Neural progenitor cell (in vitro differentiated cells): ENCODE measurements around the gene GNL3. TPM values are rescaled to one million over a fixed set of nuclear protein-coding genes. Genes with fewer than 3 reads are reported as not detected.
A peak's percentile ranks its signal among the peaks of the same experiment; 100 is the strongest.

Experiments
- DNase-seq: peaks from one replicate; pipeline ENCODE4 v3.0.0-alpha.2; 2016; ENCODE audit warnings: low spot score
- H2AFZ ChIP-seq: fragments of 200-600 bp; sonication (generic); replicated peaks from 2 replicates; pipeline ENCODE4 v1.6.1; 2016; ENCODE audit warnings: antibody characterized with exemption
- H3F3A ChIP-seq: fragments of 200-600 bp; sonication (generic); 2 replicates; pipeline ENCODE4 v1.6.1; 2016; ENCODE audit warnings: antibody characterized with exemption, low read depth
- H3K27ac ChIP-seq: fragments of 200-600 bp; sonication (generic); 2 replicates; pipeline ENCODE4 v1.5.1; 2016; ENCODE audit warnings: mild to moderate bottlenecking
- H3K27me3 ChIP-seq: fragments of 200-600 bp; sonication (generic); 2 replicates; pipeline ENCODE4 v1.6.1; 2016; ENCODE audit warnings: mild to moderate bottlenecking, moderate library complexity
- H3K36me3 ChIP-seq: fragments of 200-600 bp; sonication (generic); 2 replicates; pipeline ENCODE4 v1.5.1; 2016
- H3K4me1 ChIP-seq: fragments of 200-600 bp; sonication (generic); 2 replicates; pipeline ENCODE4 v1.6.1; 2016; ENCODE audit warnings: mixed run types
- H3K4me2 ChIP-seq: fragments of 200-600 bp; sonication (generic); 2 replicates; pipeline ENCODE4 v1.6.1; 2016
- H3K4me3 ChIP-seq: fragments of 200-600 bp; sonication (generic); 2 replicates; pipeline ENCODE4 v1.5.1; 2016
- H3K79me2 ChIP-seq: fragments of 200-600 bp; sonication (generic); 2 replicates; pipeline ENCODE4 v1.6.1; 2016; ENCODE audit warnings: low read depth
- H3K9ac ChIP-seq: fragments of 200-600 bp; sonication (generic); 2 replicates; pipeline ENCODE4 v1.6.1; 2016
- H3K9me3 ChIP-seq: fragments of 200-600 bp; sonication (generic); 2 replicates; pipeline ENCODE4 v1.5.1; 2016; ENCODE audit warnings: low read depth
- H4K20me1 ChIP-seq: fragments of 200-600 bp; sonication (generic); 2 replicates; pipeline ENCODE4 v1.6.1; 2016; ENCODE audit warnings: low read depth
- H3K27ac Mint-ChIP-seq: 3 replicates; pipeline ENCODE4 v1.8.0; 2021; ENCODE audit warnings: mixed read lengths
- H3K27me3 Mint-ChIP-seq: 2 replicates; pipeline ENCODE4 v1.8.0; 2022; ENCODE audit warnings: low read depth, mild to moderate bottlenecking, inconsistent platforms, moderate library complexity, mixed read lengths; ENCODE audit not compliant: insufficient read depth
- H3K36me3 Mint-ChIP-seq: 3 replicates; pipeline ENCODE4 v1.8.0; 2021; ENCODE audit warnings: mixed read lengths
- H3K4me1 Mint-ChIP-seq: 3 replicates; pipeline ENCODE4 v1.8.0; 2021; ENCODE audit warnings: mixed read lengths
- H3K4me3 Mint-ChIP-seq: 3 replicates; pipeline ENCODE4 v1.8.0; 2021; ENCODE audit warnings: mild to moderate bottlenecking, moderate library complexity, mixed read lengths
- H3K9me3 Mint-ChIP-seq: 3 replicates; pipeline ENCODE4 v1.8.0; 2020; ENCODE audit warnings: mixed read lengths
- EZH2 ChIP-seq: fragments of 200-600 bp; sonication (generic); IDR thresholded peaks from 2 replicates; pipeline ENCODE4 v1.6.1; 2017; ENCODE audit warnings: antibody characterized with exemption, mild to moderate bottlenecking, moderate library complexity
- EZH2phosphoT487 ChIP-seq: fragments of 200-600 bp; sonication (generic); IDR thresholded peaks from 2 replicates; pipeline ENCODE4 v1.6.1; 2017; ENCODE audit warnings: antibody characterized with exemption
- total RNA-seq: library from RNA; depleted of rRNA; stranded (reverse); fragments of >200 nt; gene quantifications from 2 replicates; pipeline ENCODE4 v1.2.3, GENCODE V29; 2015; ENCODE audit warnings: low replicate concordance
- TF ChIP-seq, protein P1 (sequence below): fragments of 200-600 bp; sonication (generic); IDR thresholded peaks from 2 replicates; pipeline ENCODE4 v1.5.1; 2017; ENCODE audit warnings: antibody characterized with exemption, mild to moderate bottlenecking

GNL3 gene
- total RNA-seq, 1 donor from 2014 or later = 169 TPM

- H3K36me3 ChIP-seq = peaks cover 16% of the 10 kb centered on the region
- no peak overlapping the region for H3K27ac ChIP-seq
- peaks cover 4% of the 10 kb centered on the region for H4K20me1 ChIP-seq
- no peak overlapping the region for H2AFZ ChIP-seq
- Mint-ChIP-seq H3K36me3 (peaks cover 18% of the 10 kb centered on the region), H3K27ac (no peak overlapping the region), H3K9me3 (no peaks in the 10 kb centered on the region), H3K27me3 (peaks cover 13% of the 10 kb centered on the region), H3K4me3 (no peak overlapping the region), H3K4me1 (peaks cover 12% of the 10 kb centered on the region)
- no peak overlapping the region for H3K4me2 ChIP-seq
- H3K79me2 ChIP-seq = peaks cover 24% of the 10 kb centered on the region
- peaks cover 68% of the 10 kb centered on the region for H3F3A ChIP-seq
- no peak for DNase-seq
- TF ChIP-seq EZH2phosphoT487 = no peak
- no peak for TF ChIP-seq EZH2
- TF ChIP-seq, protein P1, sequence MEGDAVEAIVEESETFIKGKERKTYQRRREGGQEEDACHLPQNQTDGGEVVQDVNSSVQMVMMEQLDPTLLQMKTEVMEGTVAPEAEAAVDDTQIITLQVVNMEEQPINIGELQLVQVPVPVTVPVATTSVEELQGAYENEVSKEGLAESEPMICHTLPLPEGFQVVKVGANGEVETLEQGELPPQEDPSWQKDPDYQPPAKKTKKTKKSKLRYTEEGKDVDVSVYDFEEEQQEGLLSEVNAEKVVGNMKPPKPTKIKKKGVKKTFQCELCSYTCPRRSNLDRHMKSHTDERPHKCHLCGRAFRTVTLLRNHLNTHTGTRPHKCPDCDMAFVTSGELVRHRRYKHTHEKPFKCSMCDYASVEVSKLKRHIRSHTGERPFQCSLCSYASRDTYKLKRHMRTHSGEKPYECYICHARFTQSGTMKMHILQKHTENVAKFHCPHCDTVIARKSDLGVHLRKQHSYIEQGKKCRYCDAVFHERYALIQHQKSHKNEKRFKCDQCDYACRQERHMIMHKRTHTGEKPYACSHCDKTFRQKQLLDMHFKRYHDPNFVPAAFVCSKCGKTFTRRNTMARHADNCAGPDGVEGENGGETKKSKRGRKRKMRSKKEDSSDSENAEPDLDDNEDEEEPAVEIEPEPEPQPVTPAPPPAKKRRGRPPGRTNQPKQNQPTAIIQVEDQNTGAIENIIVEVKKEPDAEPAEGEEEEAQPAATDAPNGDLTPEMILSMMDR = no peak
- H3K9ac ChIP-seq = no peak overlapping the region
- H3K4me1 ChIP-seq = peaks cover 14% of the 10 kb centered on the region
- no peaks in the 10 kb centered on the region for H3K27me3 ChIP-seq
- H3K4me3 ChIP-seq = no peak overlapping the region
- no peaks in the 10 kb centered on the region for H3K9me3 ChIP-seq
These were observed 24.7 kb downstream of the GNL3 start for GRCh38 chr3:52710512-52710911.

- DNase-seq = no peak
- H3K27ac Mint-ChIP-seq = no peak overlapping the region
- Histone ChIP-seq H3K9me3 (no peaks in the 10 kb centered on the region), H3K36me3 (peaks cover 16% of the 10 kb centered on the region), H4K20me1 (no peaks in the 10 kb centered on the region), H3K4me2 (no peak overlapping the region), H3K27ac (no peak overlapping the region), H3K79me2 (peaks cover 9% of the 10 kb centered on the region), H2AFZ (no peak overlapping the region), H3K4me1 (peaks cover 4% of the 10 kb centered on the region), H3K27me3 (no peaks in the 10 kb centered on the region), H3K9ac (no peak overlapping the region), H3F3A (peaks cover 66% of the 10 kb centered on the region), H3K4me3 (no peak overlapping the region)
- no peaks in the 10 kb centered on the region for H3K9me3 Mint-ChIP-seq
- peaks cover 10% of the 10 kb centered on the region for H3K27me3 Mint-ChIP-seq
- H3K4me3 Mint-ChIP-seq = no peak overlapping the region
- TF ChIP-seq EZH2 = no peak
- no peak for TF ChIP-seq EZH2phosphoT487
- TF ChIP-seq, protein P1 = no peak
- H3K36me3 Mint-ChIP-seq = peaks cover 17% of the 10 kb centered on the region
- peaks cover 3% of the 10 kb centered on the region for H3K4me1 Mint-ChIP-seq
These were observed 26.7 kb downstream of the GNL3 start for GRCh38 chr3:52712291-52713212.

DNA sequence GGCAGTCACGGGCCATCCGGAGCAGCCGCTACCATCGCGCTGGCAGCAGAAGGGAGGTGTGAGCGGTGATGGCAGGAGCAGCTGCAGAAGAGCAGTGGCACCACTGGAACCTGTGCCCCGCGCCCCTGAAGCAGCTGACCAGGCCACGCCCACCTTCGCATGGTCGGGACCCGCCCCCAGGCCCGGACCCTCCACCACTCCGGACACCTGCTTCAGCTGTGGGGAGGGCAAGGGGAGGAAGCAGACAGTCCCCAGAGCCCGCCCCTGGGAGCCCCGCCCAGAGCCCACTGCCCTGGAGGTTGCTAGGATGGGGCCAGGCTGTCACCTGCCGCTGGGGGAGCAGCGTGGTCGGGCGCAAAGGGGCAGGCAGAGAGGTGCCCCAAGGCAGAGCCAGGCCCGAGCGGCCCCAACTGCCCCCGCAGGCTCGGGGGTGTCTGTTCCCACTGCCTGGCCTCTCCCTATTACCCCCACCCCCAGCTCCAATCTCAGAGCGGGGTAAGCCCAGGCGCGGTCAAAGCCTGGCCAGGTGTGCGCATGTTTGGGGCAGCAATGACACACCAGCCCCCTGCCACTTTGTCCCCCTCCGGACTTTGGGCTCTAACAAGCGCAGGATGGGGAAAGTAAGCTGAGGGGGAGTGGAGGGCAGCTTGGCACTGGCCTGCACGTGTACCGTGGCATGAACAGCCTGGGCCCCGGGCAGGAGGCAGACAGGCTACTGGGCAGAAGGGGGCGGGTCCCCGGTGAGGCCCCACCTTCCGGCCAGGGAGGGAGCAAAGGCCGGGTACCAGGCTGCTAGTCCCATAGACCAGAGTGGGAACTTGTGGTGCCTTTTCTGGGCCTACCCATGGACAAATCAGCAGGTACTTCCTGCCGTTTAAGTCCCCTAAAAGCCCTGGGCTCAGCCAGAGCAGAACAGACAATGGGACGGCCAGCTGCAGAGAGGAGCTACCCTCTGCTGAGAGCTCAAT is 28.8 kb downstream of the GNL3 start:
- DNase-seq = peak; percentile 89
- H3K4me3 ChIP-seq = peak overlapping the region; percentile 42
- H3K4me1 ChIP-seq = peaks cover 3% of the 10 kb centered on the region
- H4K20me1 ChIP-seq = no peaks in the 10 kb centered on the region
- H3K9me3 ChIP-seq = no peaks in the 10 kb centered on the region
- no peak overlapping the region for H3K4me3 Mint-ChIP-seq
- peak overlapping the region; percentile 74 for H3K4me2 ChIP-seq
- H3K36me3 ChIP-seq = peaks cover 8% of the 10 kb centered on the region
- peaks cover 10% of the 10 kb centered on the region for H3K27me3 Mint-ChIP-seq
- H3F3A ChIP-seq = peaks cover 53% of the 10 kb centered on the region
- no peak overlapping the region for H3K9ac ChIP-seq
- H3K27ac ChIP-seq = no peak overlapping the region
- no peaks in the 10 kb centered on the region for H3K79me2 ChIP-seq
- H3K27me3 ChIP-seq = no peaks in the 10 kb centered on the region
- peaks cover 27% of the 10 kb centered on the region for H3K36me3 Mint-ChIP-seq
- TF ChIP-seq EZH2 (no peak), EZH2phosphoT487 (no peak)
- TF ChIP-seq, protein P1 = no peak
- H2AFZ ChIP-seq = no peak overlapping the region
- no peak overlapping the region for H3K27ac Mint-ChIP-seq
- H3K9me3 Mint-ChIP-seq = peaks cover 2% of the 10 kb centered on the region
- H3K4me1 Mint-ChIP-seq = peaks cover 2% of the 10 kb centered on the region
